GM18868 (cell line): ENCODE results near the gene SLC23A3.

Source experiments
- ATAC-seq: cut with Tn5 transposase; IDR thresholded peaks from one replicate; pipeline ENCODE4 v1.9.1; 2021; ENCODE audit warnings: mild to moderate bottlenecking, moderate library complexity; ENCODE audit not compliant: unreplicated experiment

SLC23A3 gene

DNA sequence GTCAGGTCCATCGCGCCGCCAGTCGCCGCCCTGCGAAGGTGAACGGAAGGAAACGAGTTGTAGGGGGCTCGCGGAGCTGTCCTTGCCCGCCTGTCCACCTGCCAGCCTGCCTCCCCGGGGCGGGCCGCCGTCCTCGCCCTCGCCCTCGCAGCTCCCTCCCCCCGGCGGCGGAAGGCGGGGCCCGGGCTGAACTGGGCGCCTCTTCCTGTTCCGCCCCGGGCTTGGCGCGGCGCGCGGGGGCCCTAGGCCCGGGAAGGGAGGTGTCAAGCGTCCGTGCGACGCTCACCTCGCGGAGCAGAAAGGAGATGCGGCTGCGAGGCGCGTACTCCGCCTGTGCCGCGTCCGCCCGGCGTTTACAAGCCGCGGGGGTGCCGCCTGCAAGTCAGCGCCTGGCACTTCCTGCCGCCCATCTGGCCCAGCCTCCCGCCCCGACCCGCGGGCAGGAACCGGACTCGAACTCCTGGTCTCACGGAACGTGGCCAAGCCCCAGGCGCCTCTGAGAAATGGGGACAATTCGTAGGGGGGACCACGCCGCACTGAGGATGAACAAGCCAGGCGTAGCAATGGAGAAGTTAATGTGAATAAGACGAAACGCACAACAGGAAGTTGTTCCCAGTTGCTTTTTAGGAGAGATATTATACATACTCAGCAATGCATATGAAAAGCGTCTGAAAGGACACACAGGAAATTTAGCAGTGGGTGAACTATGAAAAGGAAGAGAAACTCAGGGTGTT, 7.2 kb upstream of the SLC23A3 start, which contains the start of gene CNPPD1:
CNPPD1 (minus strand) TSS at position 108 of the 734 bp plus-strand sequence; CDS start at position 11, 97 bp downstream.
- peak; percentile 69 for ATAC-seq

DNA sequence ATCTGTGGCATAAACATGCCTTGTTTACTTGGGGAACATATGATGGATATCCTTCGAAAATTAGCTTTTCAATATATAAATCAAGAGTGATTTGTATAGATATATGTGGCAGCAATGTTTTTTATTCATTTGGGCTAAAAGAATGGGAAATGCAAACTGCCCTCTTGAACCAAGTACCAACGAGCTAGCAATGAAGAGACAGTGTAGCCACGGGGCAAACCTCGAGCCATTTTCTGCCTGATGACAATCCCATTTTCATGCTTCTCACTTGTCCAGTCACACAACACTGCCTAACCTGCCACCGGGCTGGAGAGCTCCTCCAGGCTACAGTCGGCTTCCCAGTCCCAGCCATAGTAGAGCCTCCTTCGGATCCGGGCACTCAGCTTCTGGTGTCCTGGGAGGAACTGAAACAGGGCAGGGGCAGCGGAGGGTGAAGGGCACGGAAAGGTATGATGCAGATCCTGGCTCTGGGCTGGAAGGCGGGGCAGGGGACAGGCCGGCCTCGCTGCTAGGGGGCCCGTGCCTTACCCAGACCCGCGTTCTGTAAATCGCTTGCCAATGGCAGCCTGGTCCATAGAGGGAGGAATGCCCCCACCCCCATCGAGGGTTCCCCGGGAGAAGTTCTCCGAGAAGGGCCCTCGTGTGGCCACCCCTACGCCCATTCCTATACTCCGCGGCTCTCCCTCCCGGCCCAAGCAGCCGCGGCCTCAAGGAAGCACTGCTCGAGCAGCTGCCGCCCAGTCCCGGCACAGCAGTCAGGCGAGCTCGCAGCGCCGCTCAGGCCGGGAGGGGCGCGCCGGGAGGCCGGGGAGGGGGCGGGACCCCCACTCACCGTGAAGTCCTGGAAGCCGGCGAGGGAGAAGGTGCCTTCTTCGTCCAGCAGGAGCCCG, 6.3 kb upstream of the SLC23A3 start:
- peak; percentile 37 for ATAC-seq

DNA sequence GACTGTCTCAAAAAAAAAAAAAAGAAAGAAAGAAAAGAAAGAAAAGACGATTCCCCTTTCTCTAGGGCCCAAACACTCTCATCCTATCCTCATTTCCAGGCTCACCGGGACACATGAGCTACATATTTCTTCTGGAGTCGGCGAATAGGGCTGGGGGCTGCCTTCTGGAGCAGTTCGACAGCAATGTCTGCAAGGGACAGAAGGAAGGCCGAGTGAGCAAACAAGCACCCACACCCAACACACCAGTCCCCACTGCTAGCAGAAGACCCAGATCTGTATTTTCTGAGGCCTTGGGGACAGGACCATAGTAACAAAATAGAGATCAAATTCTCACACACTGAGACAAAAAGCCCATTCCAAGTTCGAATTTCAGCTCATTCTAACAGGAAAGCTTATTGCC, 5.7 kb upstream of the SLC23A3 start:
- no peak for ATAC-seq

DNA sequence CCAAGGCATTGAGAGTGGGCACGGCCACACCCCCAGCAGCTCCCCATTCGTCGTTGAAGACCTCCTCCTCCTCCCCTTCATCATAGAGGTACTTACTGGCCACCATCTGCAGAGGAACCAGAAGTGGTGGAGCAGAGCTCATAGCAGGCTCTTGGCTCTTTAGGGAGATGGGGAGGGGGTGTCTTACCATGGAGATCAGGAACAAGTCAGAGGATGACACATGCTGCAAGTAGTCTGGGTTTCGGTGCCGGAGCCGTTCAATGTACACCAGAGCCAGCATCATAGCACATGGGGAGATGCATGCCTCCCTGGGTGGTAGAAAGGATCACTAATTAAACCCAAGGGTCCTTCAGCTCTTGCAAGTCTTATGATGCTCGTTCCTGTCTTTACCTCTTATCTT, 5.0 kb upstream of the SLC23A3 start:
- no peak for ATAC-seq

DNA sequence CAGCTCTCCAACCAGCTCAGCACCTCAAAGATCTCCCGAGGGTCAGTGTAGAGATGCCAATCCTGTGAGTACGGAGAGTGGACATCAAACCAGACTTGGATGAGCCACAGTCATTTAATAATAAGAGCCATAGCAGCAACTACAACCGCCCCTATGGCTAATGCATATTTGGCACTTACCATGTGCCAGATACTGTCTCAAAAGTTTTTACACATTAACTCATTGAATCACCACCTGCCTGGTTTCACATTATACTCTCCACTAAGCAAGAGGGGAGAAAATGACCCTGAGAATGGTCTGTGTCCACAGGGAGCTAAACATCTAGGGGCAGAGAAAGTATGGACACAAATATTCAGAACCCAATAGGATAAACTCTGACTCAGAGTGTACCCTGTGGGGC, 4.3 kb upstream of the SLC23A3 start:
- no peak for ATAC-seq

DNA sequence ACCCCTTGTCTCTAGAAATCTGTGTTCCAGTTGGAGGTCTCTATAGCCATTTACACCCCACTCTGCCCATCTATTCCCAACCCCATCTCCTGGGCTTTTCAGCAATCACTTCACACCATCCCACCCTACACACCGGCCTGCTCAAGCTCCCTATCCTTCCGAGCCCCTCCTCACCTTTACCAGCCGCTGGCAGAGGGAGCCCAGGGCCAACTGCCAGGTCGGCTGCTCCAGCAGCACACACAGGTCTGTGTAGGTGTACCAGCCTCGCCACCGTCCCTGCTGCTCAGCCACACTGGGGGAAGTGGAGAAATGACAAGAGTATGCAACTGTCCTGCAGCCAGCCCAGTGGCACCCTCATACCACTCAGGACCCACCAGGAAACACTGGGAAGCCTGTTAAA, 3.3 kb upstream of the SLC23A3 start:
- ATAC-seq, result no peak

DNA sequence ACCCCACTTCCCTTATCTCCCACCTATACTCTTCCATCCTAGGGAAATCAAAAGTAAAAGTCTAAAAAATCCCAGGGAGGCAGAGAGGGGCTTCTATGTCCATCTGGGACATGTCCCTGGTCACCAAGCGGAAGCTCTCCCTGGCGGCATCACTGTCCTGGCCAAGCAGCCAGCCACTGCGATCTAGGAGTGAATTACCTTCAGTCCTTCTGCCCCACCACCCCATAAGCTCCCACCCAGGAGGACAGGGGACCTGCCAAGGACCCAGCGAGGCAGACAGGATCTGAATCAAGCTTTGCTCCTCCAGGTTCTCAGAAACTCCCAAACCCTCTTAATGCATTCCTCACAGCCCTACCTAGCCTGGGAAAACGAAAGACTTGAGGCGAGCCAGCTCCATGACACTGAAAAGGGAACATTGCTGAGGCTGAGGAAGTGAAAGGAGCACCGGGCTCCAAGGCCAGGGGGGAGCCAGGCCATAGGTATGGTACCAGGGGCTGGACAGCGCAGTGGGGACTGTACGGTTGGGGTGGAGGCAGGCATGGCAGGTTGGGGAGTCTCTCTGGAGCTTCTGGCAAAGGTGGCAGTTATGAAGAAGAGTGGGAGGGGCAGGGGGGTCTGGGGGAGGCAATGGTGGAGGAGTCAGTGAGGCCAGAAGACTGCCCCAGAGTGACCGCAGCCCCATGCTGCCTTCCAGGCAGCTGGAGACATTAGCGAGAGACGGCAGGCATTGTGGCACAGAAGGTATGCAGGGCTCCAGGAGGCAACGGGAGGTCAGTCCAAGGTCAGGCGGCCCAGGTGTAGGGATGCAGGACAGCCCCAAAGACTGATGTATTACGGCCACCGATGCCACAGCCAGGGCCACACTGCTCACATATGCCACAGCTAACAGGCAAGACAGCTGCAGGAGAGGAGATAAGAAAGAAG, 2.7 kb upstream of the SLC23A3 start:
- no peak for ATAC-seq

DNA sequence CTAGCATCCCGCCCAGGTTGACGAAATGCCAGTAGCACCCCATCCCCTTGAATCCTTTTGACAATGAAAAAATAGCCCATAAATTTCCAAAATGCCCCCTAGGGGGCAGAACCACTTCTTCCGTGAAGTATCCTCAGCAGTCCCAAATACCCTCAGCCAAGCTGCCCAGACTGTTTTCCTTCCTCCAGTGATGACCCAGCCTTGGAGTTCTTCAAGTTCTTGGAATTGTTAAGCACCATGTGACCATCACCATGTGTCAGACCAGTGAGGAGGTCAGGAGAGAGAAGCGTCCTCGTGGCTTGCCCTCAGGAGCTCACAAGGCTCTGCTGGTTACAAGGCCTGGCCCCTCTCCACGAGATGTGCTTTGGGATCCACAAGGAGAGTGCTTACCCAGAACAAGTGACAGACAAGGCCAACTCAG, 1.4 kb upstream of the SLC23A3 start:
- ATAC-seq, result no peak

DNA sequence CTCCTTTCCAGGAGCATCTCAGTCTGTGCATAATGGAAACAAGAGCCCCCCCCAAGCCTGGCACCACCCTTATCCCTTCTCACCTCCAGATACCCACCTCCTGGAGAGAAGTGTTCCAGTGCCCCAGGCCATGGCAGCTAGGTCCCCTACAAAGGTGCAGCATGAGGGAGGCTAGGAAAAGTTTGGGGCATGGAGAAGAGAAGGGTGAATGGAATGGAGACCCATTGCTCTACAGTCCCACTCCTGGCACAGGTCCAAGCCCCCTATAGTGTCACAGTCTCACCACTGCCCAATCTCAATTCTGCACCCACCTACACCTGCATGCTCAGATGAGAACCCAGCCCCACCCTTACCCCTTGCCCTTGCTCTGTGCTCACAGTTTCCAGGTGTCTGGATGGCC, 897 bp downstream of the SLC23A3 start:
- no peak for ATAC-seq

DNA sequence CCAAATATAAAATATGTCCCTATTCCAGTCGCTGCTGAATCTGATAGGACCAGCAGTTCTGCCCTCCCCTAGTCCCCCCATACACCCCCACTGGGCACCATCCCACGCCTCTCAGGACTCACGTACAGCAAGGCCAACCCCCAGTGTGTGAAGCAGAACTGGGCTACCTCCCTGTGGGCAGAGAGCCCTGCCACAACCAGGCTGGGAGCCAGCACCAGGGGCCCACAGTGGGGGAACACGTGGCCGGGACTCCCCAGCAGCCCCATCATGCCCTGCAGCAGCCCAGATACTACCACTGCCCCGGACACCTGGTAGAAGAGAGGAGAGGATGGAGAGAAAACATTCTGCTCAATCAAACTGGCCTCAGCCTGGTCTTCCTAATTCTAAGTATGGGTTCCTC, 1.3 kb downstream of the SLC23A3 start:
- ATAC-seq, result peak; percentile 80

DNA sequence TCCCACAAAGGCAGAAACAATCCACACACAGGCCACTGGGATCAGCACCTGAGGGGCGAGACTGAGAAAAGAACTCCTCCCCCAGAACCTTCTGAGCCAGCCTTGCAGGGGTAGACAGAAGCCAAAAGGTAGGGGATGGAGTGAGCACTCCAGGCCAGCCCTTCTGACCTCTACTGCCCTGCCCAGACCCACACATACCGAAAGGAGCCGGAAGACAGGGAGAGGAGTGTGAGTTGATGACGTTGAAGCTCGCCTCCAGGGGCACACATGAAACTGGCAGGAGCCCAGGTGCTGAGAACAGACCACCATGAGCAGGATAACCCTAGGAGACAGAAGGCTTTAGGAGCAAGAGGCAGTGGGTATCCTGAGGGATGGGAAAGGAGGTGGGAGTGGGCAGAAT, 1.8 kb downstream of the SLC23A3 start:
- no peak for ATAC-seq

DNA sequence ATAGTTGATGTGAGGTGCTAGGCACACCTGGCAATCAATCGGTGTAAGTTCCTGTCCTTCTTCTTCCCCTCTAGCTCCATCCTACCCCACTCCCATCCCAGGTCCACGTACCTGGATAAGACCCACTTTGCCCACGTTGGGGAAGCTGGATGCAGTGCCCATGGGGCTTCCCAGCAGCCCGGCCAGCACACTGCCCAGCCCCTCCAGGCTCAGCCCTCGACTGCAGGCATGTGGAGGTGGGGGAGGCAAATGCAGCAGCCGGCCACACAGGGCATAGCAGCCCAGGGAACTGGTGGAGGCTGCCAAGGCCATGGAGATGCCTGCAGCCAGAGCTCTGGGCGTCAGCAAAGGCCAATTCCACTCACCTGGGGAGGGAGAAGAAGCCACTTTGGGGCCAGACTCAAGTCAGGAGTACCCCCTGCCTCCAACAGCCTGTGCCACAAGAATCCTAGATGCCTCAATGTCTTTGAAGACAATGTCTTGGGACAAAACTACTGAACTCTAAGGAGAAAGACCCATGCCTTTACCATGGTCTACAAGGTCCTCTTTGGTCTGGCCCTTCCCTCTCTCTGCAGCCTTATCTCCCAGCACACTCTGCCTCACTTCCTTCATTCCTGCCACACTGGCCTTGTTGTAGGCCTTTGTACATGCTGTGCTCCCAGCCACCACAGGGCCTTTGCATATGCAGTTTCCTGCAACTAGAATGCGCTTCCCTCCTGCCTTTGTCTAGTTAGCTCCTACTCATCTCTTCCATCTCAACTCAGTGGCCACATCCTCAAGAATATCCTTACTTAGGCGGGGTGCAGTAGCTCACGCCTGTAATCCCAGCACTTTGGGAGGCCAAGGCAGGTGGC, 4.5 kb downstream of the SLC23A3 start:
- no peak for ATAC-seq

DNA sequence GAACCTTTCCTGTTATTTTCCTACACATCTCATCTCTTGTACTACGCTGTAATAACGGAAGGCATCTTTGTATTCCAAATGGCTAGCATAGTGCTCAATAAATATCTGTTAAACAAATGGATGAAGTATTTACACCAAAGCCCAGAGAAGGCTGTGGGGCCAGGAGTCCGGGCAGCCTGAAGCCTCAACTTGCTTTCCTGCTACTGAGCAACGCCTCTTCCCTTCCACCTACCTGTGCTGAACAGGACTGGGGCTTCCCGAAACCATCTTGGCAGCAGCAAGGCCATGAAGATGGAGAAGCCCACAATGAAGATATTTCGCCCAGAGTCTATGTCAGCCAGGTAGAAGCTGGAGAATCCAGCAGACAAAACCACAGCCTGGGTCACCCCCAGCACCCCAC, 6.7 kb downstream of the SLC23A3 start:
- ATAC-seq, result no peak

DNA sequence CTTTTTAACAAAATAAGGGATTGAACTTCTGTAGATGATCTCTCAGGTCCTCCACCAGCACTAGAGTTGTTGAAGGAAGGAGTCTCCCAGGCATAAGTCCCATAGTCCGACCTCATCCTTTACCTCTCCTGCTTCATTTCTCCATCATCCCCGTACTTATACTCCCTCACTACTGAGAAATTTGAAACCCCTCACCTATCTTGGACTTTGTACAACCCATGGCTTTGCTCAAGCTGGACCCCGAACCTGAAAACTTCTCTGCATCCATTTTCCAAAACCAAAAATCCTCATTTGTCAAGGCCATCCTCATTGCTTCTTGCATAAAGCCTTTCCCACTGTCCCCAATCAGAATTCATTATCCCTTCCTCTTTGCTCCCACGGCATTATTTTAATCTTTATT, 8.7 kb downstream of the SLC23A3 start:
- ATAC-seq, result no peak

DNA sequence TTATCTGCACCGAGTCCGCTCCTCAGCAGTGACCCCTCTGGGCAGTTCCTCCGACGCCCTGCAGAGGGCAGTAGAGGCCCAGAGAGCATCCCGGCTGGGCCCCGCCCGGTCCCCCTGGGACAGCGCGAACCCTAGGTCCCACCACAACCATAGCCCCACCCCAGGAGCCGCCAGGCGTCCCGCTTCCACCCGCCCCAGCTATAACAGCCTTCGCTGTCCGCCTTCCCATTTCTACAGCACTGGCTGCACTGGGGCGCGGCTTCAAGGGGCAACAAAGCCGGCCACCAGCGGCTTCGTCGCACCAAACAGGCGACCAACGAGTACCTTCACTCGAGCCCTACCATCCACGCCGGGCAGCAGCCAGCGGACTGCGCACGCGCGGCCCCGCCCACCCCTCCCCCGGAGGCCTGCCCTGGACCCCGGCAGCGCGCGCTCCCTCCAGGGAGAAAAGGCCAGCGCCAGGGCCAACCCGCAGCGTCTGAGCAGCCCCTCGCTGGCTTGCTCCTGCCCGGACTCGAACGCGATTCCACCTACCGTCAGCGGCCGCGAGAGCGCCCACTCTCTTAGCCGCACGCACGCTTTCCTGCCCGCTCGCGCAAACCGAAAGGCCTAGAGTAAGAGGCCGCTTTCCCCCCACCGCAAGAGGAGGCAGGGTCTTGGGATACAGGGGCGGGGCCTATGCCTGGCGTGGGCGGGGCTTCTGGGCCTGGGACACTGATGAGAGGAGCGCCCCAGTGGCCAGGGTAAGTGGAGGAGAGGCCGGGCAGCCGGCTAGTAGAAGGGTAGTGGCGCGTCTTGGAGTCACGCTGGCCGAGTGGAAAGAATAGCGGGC, 9.4 kb downstream of the SLC23A3 start, which contains the start of gene NHEJ1:
NHEJ1 (minus strand) TSS at position 630 of the 832 bp plus-strand sequence. CDS start 2,453 bp downstream, outside the sequence.
- ATAC-seq, result peak; percentile 84

DNA sequence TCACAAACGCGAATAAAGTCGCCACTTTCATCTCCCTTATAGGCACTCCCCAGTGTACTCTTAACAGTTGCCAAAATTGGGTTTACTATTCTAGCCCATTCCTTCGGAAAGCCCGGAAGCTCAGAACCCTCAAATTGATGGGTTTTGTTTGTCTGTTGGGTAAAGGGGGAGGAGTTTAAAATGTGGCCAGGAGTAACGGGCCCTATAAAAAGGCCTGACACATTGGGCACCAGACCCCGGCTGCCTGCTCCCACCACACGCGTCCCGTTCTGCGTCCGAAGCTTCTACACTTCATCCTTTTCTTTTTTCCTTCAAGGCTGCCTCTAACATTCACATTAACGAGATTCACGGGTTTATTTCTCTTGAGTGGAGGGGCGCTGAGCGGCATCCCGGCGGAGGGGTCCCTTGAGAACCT, 10.1 kb downstream of the SLC23A3 start:
- peak; percentile 1 for ATAC-seq

DNA sequence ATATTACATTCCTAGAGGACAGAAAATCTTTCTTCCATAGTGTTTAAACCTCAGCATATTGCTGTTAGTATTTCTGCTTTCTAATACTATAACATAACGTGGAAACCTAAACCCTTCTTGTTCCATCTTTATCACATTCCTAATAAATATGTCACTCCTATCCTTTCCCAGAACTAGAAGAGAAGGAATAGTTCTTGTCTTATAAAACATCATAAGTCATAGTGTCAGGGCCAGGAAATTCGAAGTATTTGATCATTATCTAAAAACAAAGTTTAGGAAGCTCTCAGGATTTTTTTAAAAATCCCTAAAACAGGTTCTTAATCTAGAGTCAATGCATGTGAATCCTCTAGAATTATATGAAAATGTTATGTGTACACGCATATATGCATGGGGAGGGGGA, 11.2 kb downstream of the SLC23A3 start:
- no peak for ATAC-seq

DNA sequence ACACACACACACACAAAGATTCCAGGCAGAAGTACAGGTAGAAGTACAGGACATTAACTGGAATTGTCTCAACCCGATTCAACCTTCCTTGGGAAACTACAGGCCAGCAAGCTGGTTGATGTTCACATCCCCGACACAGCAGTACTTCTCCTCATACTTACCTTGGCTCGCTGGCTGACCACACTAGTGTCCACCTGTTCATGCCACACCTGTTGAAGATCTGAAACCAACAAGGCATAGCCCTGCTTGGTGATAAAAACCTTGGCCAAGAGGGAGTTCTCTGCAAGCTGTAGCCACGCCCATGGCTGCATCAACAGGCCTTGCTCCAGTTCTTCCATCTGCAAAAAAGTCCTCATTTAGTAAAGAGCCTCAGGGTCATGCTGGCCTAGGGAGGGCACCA, 11.8 kb downstream of the SLC23A3 start:
- ATAC-seq, result no peak

DNA sequence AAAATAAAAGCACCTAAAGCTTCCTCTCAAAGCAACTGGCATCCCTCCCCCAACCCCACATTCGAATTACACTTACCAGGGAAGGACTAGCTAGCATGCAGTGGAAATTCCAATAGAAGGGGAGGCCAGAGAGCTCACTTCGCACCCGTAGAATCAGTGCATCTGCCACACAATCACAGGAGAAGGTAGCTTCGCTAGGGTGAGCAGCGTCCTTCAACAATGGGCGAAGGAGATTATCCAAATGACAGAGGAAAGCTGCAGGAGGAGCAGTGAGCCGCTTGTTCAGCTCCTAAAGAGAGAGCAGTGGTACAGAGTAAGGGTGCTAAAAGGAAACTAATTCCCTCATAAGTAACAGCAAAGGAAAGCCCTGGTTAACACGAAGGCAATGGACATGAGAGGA, 12.4 kb downstream of the SLC23A3 start:
- ATAC-seq, result no peak
